HG03469 (cell line): ENCODE measurements around the gene FAM240B.

Experiments
- ATAC-seq: cut with Tn5 transposase; IDR thresholded peaks from one replicate; pipeline ENCODE4 v1.9.1; 2021; ENCODE audit warnings: mild to moderate bottlenecking, moderate library complexity, moderate number of reproducible peaks; ENCODE audit not compliant: unreplicated experiment

FAM240B gene

GRCh38 chr9:38720083-38720745, at the start of gene FAM240B:
Gene FAM240B, minus strand, starts transcription at chr9:38720133. Its CDS starts 16,134 bp downstream, at chr9:38703999.
- no peak for ATAC-seq

- no peak for ATAC-seq
Observed at GRCh38 chr9:38768351-38768761, 48.4 kb upstream of the FAM240B start.

- no peak for ATAC-seq
Observed at GRCh38 chr9:38765101-38765500, 45.2 kb upstream of the FAM240B start.

GRCh38 chr9:38761999-38762398, 42.1 kb upstream of the FAM240B start:
- ATAC-seq, result no peak

- no peak for ATAC-seq
Observed at GRCh38 chr9:38761339-38761738, 41.4 kb upstream of the FAM240B start.

- no peak for ATAC-seq
Observed at GRCh38 chr9:38756702-38757101, 36.8 kb upstream of the FAM240B start.

- no peak for ATAC-seq
Observed at GRCh38 chr9:38747941-38748340, 28.0 kb upstream of the FAM240B start.

GRCh38 chr9:38747067-38747466, 27.1 kb upstream of the FAM240B start:
- ATAC-seq, result no peak

- no peak for ATAC-seq
Observed at GRCh38 chr9:38746303-38746702, 26.4 kb upstream of the FAM240B start.

GRCh38 chr9:38744484-38744883, 24.6 kb upstream of the FAM240B start:
- no peak for ATAC-seq

- ATAC-seq, result no peak
Observed at GRCh38 chr9:38737246-38737645, 17.3 kb upstream of the FAM240B start.

GRCh38 chr9:38734831-38735230, 14.9 kb upstream of the FAM240B start:
- no peak for ATAC-seq

GRCh38 chr9:38733503-38733902, 13.6 kb upstream of the FAM240B start:
- ATAC-seq, result no peak

GRCh38 chr9:38732885-38733284, 13.0 kb upstream of the FAM240B start:
- no peak for ATAC-seq

GRCh38 chr9:38727497-38728001, 7.6 kb upstream of the FAM240B start:
- ATAC-seq, result no peak

- no peak for ATAC-seq
Observed at GRCh38 chr9:38724754-38725153, 4.8 kb upstream of the FAM240B start.

- ATAC-seq, result no peak
Observed at GRCh38 chr9:38718148-38718547, 1.8 kb downstream of the FAM240B start.

GRCh38 chr9:38715684-38716083, 4.2 kb downstream of the FAM240B start:
- ATAC-seq, result no peak

GRCh38 chr9:38713426-38713825, 6.5 kb downstream of the FAM240B start:
- no peak for ATAC-seq

GRCh38 chr9:38708759-38709158, 11.2 kb downstream of the FAM240B start:
- no peak for ATAC-seq

GRCh38 chr9:38707885-38708637, 11.9 kb downstream of the FAM240B start:
- ATAC-seq, result no peak

- no peak for ATAC-seq
Observed at GRCh38 chr9:38706493-38706892, 13.4 kb downstream of the FAM240B start.
